ENCODE measurements around the gene TMEM178B. TPM values are rescaled to one million over a fixed set of nuclear protein-coding genes. Genes with fewer than 3 reads are reported as not detected.

Gene TMEM178B
- polyA plus RNA-seq, 1 of the 3 experiments (the other 2 are of a cell fraction), result 0.20 TPM

DNA sequence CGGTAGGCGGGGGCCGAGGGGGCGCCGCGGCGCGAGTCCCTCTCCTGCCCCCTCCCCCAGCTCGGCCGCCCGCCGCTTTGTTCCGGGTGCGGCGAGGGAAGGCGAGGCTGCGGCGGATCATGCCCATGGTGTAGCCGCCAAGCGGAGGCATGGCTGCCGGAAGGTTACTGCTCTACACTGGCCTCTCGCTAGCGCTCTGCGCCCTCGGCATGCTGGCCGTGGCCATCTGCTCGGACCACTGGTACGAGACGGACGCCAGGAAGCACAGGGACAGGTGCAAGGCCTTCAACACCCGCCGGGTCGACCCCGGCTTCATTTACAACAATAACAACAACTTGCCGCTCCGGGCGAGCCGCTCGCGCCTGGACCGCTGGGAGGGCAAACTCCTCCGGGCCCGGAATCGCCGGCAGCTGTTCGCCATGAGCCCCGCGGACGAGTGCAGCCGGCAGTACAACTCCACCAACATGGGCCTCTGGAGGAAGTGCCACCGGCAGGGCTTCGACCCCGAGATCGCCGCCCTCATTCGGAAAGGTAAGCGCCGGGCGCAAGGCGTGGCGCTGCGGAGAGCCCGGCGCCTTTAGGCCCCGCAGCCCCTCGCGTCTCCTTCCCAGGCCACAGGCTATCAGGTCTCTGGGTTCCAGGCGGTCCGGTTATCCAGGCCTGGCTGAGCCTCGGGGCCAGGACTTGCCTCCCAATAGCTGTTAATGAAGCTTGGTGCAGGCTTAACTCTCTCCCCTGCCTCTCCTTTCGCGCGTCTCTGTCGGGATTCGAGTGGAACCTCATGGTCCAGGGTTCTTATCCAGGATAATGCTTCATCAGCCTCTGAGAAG lies 513 bp downstream of the TMEM178B start:
- Histone ChIP-seq H3K27me3 (ENCODE audit: insufficient read depth) (peaks cover 38% of the 10 kb centered on the region), H3K9ac (no peak overlapping the region), H3K9me3 (no peaks in the 10 kb centered on the region), H3K79me2 (ENCODE audit: insufficient read depth) (no peaks in the 10 kb centered on the region), H3K27ac (ENCODE audit: low read depth in 2 of 2, low read length in 1 of 2) (peak overlapping the region in 1 of 2 experiments; percentile 83; a peak in 2 of 4 replicates), H3F3A (replicated peaks; ENCODE audit: insufficient read depth) (no peaks in the 10 kb centered on the region), H3K9me2 (no peaks in the 10 kb centered on the region), H2AFZ (ENCODE audit: low read depth) (peak overlapping the region; percentile 43; the same call in 1 of the 2 replicates), H3K4me2 (peak overlapping the region; percentile 94), H3K4me3 (ENCODE audit: low read depth in 2 of 2, low read length in 1 of 2) (peak overlapping the region; percentile 51 to 63), H4K20me1 (ENCODE audit: insufficient read depth) (no peaks in the 10 kb centered on the region), H3K36me3 (replicated peaks in 1 of 2; ENCODE audit: control insufficient read depth in 1 of 2, insufficient read depth in 2 of 2, low read length in 1 of 2) (no peaks in the 10 kb centered on the region), H3K4me1 (ENCODE audit: control insufficient read depth in 1 of 2, insufficient read depth in 2 of 2, low read depth in 1 of 2, low read length in 1 of 2) (peaks cover 4 to 33% of the 10 kb centered on the region in 2 experiments; a peak in 2 of 4 replicates)
- TF ChIP-seq MXI1 (IDR thresholded peaks at IDR 0.05; ENCODE audit: low read depth, low read length) (peak; percentile 38), NFIC (IDR thresholded peaks at IDR 0.05; ENCODE audit: borderline replicate concordance) (no peak), YY1 (IDR thresholded peaks at IDR 0.05; ENCODE audit: low read depth) (peak; percentile 47; the same call in 1 of the 2 replicates), TCF12 (IDR thresholded peaks at IDR 0.05) (no peak), GATA2 (CRISPR knock-in tag; IDR thresholded peaks at IDR 0.05) (peak; percentile 9; the same call in 1 of the 2 replicates)
- CTCF ChIA-PET, result interaction anchor here (0.6 to 9.1 kb wide), 10 partner anchors 17 to 576 kb away, joined by 3 to 165 read pairs (median 3); no protein-coding TSS in a partner anchor
- WGBS (ENCODE audit: low lambda C conversion rate), result 9% methylated on average over 38 of the region's 75 CpGs
- POLR2A ChIA-PET, result interaction anchor here (0.6 to 2.6 kb wide), 5 partner anchors 10 to 146 kb away, joined by 3 to 7 read pairs (median 3); no protein-coding TSS in a partner anchor
- DNase-seq, result peak; percentile 75

- H4K20me1 ChIP-seq (ENCODE audit: insufficient read depth), result no peaks in the 10 kb centered on the region
- WGBS (ENCODE audit: low lambda C conversion rate), result 11% methylated on average over 4 of the region's 4 CpGs
- H3K4me3 ChIP-seq (ENCODE audit: low read depth in 2 of 2, low read length in 1 of 2), result peak overlapping the region in 1 of 2 experiments; percentile 63; a peak in 2 of 4 replicates
- H3F3A ChIP-seq (replicated peaks; ENCODE audit: insufficient read depth), result no peaks in the 10 kb centered on the region
- H3K27me3 ChIP-seq (ENCODE audit: insufficient read depth), result peaks cover 38% of the 10 kb centered on the region
- no peak for TF ChIP-seq NRF1 (IDR thresholded peaks at IDR 0.05; ENCODE audit: low read depth, low read length)
- peak; percentile 1; the same call in 1 of the 2 replicates for TF ChIP-seq GATA2 (CRISPR knock-in tag; IDR thresholded peaks at IDR 0.05)
- no peak for TF ChIP-seq RXRA (IDR thresholded peaks at IDR 0.05; ENCODE audit: borderline replicate concordance, low read depth)
- no peak for TF ChIP-seq REST (IDR thresholded peaks at IDR 0.05; ENCODE audit: low read depth, low read length)
- no peak for TF ChIP-seq SMC3 (IDR thresholded peaks at IDR 0.05; ENCODE audit: low read depth, low read length)
- TF ChIP-seq USF1 (IDR thresholded peaks at IDR 0.05; ENCODE audit: borderline replicate concordance, low read depth), result no peak
- TF ChIP-seq TEAD4 (IDR thresholded peaks at IDR 0.05; ENCODE audit: borderline replicate concordance, insufficient read depth), result no peak
- TF ChIP-seq NFIC (IDR thresholded peaks at IDR 0.05; ENCODE audit: borderline replicate concordance), result no peak
- H3K27ac ChIP-seq (ENCODE audit: low read depth in 2 of 2, low read length in 1 of 2), result peak overlapping the region in 1 of 2 experiments; percentile 83; a peak in 2 of 4 replicates
- H3K4me1 ChIP-seq (ENCODE audit: control insufficient read depth in 1 of 2, insufficient read depth in 2 of 2, low read depth in 1 of 2, low read length in 1 of 2), result peaks cover 4 to 33% of the 10 kb centered on the region in 2 experiments; a peak in 2 of 4 replicates
- ChIA-PET POLR2A (interaction anchor here (0.6 to 1.4 kb wide), 3 partner anchors 123 to 145 kb away, joined by 3 to 4 read pairs (median 3); no protein-coding TSS in a partner anchor), CTCF (interaction anchor here (0.6 to 9.1 kb wide), 11 partner anchors 16 to 575 kb away, joined by 3 to 165 read pairs (median 3); partner anchors contain the start of gene MRPS33)
- no peak overlapping the region for H3K9ac ChIP-seq
- no peaks in the 10 kb centered on the region for H3K36me3 ChIP-seq (replicated peaks in 1 of 2; ENCODE audit: control insufficient read depth in 1 of 2, insufficient read depth in 2 of 2, low read length in 1 of 2)
- H3K4me2 ChIP-seq, result peak overlapping the region; percentile 94; the same call in 1 of the 2 replicates
- peak; percentile 33 for DNase-seq
- H2AFZ ChIP-seq (ENCODE audit: low read depth), result no peak overlapping the region
- H3K9me2 ChIP-seq, result no peaks in the 10 kb centered on the region
- H3K9me3 ChIP-seq, result no peaks in the 10 kb centered on the region
- no peaks in the 10 kb centered on the region for H3K79me2 ChIP-seq (ENCODE audit: insufficient read depth)
Measured at GRCh38 chr7:141074997-141075396, 1.1 kb downstream of the TMEM178B start.

All from SK-N-SH (cell line).